ENCODE data around the gene RETREG2. TPM values are rescaled to one million over a fixed set of nuclear protein-coding genes. Genes with fewer than 3 reads are reported as not detected.
A peak's percentile ranks its signal among the peaks of the same experiment; 100 is the strongest.

The RETREG2 gene
- total RNA-seq: 100 to 1,000 TPM in 2 of 4 donors, 10 to 100 TPM in 2; 88.7 to 110 (median 98.3) TPM

GRCh38 chr2:219177552-219178376 is at the start of gene RETREG2:
Gene RETREG2 (plus strand): TSS chr2:219178275. CDS start chr2:219178353, 78 bp downstream.
- intact Hi-C loops (cut with DNase I; ENCODE audit: low total_unique reads): no loop called here
- peak; percentile 92 to 98 for DNase-seq (ENCODE audit: low spot score in 2 of 2)
- peak in 1 of 2 donors; percentile 73 for TF ChIP-seq POLR2A (IDR thresholded peaks at IDR 0.05)
- TF ChIP-seq, protein P1, sequence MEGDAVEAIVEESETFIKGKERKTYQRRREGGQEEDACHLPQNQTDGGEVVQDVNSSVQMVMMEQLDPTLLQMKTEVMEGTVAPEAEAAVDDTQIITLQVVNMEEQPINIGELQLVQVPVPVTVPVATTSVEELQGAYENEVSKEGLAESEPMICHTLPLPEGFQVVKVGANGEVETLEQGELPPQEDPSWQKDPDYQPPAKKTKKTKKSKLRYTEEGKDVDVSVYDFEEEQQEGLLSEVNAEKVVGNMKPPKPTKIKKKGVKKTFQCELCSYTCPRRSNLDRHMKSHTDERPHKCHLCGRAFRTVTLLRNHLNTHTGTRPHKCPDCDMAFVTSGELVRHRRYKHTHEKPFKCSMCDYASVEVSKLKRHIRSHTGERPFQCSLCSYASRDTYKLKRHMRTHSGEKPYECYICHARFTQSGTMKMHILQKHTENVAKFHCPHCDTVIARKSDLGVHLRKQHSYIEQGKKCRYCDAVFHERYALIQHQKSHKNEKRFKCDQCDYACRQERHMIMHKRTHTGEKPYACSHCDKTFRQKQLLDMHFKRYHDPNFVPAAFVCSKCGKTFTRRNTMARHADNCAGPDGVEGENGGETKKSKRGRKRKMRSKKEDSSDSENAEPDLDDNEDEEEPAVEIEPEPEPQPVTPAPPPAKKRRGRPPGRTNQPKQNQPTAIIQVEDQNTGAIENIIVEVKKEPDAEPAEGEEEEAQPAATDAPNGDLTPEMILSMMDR (IDR thresholded peaks at IDR 0.05): no peak
- 0 to 1% methylated on average over 20 to 35 of the region's 67 CpGs for WGBS, 2 donors
- H3K4me3 ChIP-seq (ENCODE audit: low read depth, poor library complexity, severe bottlenecking): peak within 1 kb of the TSS; percentile 91

DNA sequence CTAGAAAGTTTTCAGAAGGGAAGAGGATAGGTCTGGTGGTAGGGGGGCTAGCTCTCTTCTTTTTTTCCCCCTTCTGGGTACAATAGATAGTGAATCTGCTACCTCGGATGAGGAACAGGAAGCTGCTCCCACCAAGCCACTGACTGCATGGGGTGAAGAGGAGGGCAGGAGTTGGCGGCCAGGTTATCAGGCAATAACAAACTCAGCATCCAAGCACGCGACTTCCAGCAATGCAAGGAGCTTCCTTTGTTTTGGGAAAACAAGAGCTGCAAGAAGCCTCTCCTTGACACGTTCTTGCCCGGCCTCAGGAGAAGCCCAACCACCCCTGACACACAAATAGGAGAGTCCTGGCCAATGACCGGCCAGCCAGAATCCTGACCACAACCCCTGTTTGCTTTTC is 49.7 kb upstream of the RETREG2 start:
- intact Hi-C loops (cut with DNase I; ENCODE audit: low total_unique reads): no loop called here
- no peak overlapping the region for H3K4me3 ChIP-seq (ENCODE audit: low read depth, poor library complexity, severe bottlenecking)
- WGBS, 2 donors: 75 to 83% methylated on average over 7 of the region's 7 CpGs
- TF ChIP-seq POLR2A (IDR thresholded peaks at IDR 0.05): no peak
- TF ChIP-seq, protein P1 (IDR thresholded peaks at IDR 0.05): no peak
- no peak for DNase-seq (ENCODE audit: low spot score in 2 of 2)

DNA sequence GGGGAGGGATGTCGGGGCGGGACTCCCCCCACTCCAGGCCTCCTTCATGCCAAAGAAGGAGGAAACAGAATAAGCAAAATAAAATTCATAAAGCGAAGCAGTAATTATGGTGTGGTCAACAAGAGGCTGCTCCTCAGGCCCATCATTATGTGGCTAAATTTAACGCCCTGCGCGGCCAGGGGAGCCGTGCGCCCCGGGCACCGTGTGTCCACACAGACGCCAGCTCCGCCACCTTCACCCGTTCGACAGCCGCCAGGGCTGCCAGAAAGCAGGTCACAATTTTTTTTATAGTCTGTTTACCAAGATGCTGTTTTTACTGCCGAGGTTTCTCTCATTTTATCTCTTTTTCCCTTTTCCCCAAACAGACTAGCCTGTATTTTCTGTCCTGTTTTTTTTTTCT is 48.5 kb upstream of the RETREG2 start:
- TF ChIP-seq, protein P1 (IDR thresholded peaks at IDR 0.05): no peak
- no peak for TF ChIP-seq POLR2A (IDR thresholded peaks at IDR 0.05)
- intact Hi-C loops (cut with DNase I; ENCODE audit: low total_unique reads): no loop called here
- 94 to 95% methylated on average over 16 of the region's 16 CpGs for WGBS, 2 donors
- H3K4me3 ChIP-seq (ENCODE audit: low read depth, poor library complexity, severe bottlenecking): no peak overlapping the region
- no peak for DNase-seq (ENCODE audit: low spot score in 2 of 2)

DNA sequence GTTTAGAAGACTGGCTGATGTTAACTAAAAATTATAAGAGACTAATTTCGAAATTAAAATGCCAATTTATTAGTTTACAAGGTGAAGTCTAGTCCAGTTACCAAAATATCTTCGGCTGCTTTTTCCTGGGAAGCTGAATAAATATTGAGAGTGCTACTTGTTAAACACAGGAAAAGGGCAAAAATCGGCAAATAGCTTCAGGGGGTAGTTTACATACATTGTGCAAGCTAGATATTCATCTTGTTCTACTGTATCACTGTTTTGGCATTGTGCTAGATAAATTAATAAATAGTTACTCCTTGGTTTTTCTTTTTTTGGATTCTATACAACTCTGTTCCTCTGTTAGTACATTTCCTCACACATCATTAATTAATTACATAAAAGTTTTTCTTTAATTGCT is 46.7 kb upstream of the RETREG2 start:
- WGBS, 2 donors: 66 to 76% methylated on average over 3 of the region's 3 CpGs
- H3K4me3 ChIP-seq (ENCODE audit: low read depth, poor library complexity, severe bottlenecking): no peak overlapping the region
- DNase-seq (ENCODE audit: low spot score in 2 of 2): no peak
- intact Hi-C loops (cut with DNase I; ENCODE audit: low total_unique reads): no loop called here
- no peak for TF ChIP-seq POLR2A (IDR thresholded peaks at IDR 0.05)
- TF ChIP-seq, protein P1 (IDR thresholded peaks at IDR 0.05): no peak

DNA sequence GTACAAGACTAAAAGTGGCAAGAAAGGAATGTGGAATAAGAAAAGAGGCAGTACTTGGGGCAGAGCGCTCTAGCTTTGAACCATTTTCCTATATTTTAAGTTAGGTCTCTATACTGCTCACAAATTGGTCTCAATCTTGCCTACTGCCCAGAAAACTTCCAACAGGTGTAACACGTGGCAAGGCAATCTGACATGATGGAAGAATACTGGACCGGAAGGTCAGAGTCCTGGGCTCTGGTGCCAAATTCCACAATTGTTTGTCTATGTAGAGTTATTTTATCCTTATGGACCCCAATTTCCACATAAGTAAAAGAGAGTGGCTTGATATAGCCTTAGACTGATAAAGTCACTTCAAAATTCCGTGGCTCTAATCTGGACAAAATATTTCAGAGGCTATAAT is 46.3 kb upstream of the RETREG2 start:
- intact Hi-C loops (cut with DNase I; ENCODE audit: low total_unique reads): no loop called here
- no peak for TF ChIP-seq POLR2A (IDR thresholded peaks at IDR 0.05)
- TF ChIP-seq, protein P1 (IDR thresholded peaks at IDR 0.05): no peak
- DNase-seq (ENCODE audit: low spot score in 2 of 2): no peak
- 89 to 90% methylated on average over 4 of the region's 4 CpGs for WGBS, 2 donors
- no peak overlapping the region for H3K4me3 ChIP-seq (ENCODE audit: low read depth, poor library complexity, severe bottlenecking)

All from lower leg skin (tissue), 4 donors.